HG03095 (cell line): Measurements from ENCODE around the gene ANKRD24.
"Not testable (repeated sequence)": the region's sequence is repeated elsewhere in the genome, so short reads cannot be mapped to it uniquely, and the experiment has no call there.

Experiments
- ATAC-seq: cut with Tn5 transposase; IDR thresholded peaks from one replicate; pipeline ENCODE4 v1.9.1; 2021; ENCODE audit warnings: moderate library complexity; ENCODE audit not compliant: unreplicated experiment

The ANKRD24 gene

DNA sequence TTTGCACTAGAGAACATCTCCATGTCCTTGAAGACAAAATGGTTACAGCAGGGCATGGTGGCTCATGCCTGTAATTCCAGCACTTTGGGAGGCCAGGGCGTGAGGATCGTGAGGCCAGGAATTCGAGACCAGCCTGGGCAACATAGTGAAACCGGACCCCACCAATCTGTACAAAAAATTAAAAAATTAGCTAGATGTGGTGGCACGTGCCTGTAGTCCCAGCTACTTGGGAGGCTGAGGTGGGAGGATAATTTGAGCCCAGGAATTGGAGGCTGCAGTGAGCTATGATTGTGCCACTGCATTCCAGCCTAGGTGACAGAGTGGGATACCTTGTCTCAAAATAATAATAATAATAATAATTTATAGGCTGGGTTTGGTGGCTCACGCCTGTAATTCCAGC lies 47.7 kb downstream of the ANKRD24 start:
- ATAC-seq, result not testable (repeated sequence)

DNA sequence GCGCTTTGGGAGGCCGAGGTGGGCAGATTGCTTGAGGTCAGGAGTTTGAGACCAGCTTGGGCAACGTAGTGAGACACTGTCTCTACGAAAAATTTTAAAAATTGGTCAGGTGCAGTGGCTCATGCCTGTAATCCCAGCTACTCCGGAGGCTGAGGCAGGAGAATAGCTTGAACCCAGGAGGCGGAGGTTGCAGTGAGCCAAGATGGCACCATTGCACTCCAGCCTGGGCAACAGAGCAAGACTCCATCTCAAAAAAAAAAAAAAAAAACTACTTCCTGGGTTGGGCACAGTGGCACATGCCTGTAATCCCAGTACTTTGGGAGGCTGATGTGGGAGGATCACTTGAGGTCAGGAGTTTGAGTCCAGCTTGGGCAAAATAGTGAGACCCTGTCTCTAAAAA lies 49.0 kb downstream of the ANKRD24 start:
- not testable (repeated sequence) for ATAC-seq

DNA sequence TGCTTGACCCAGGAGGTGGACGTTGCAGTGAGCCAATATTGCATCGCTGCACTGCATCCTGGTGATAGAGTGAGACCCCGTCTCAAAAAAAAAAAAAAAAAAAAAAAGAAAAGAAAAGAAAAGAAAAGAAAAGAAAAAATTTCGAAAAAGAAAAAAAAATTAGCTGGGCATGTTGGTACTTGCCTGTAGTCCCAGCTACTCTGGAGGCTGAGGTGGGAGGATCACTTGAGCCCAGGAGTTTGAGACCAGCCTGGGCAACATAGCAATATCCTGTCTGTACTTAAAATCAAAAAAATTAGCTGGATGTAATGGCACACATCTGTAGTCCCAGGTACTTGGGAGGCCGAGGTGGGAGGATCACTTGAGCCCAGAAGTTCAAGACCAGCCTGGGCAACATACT lies 49.6 kb downstream of the ANKRD24 start:
- not testable (repeated sequence) for ATAC-seq

- no peak for ATAC-seq
Measured at GRCh38 chr19:4232614-4233281, 50.3 kb downstream of the ANKRD24 start.

DNA sequence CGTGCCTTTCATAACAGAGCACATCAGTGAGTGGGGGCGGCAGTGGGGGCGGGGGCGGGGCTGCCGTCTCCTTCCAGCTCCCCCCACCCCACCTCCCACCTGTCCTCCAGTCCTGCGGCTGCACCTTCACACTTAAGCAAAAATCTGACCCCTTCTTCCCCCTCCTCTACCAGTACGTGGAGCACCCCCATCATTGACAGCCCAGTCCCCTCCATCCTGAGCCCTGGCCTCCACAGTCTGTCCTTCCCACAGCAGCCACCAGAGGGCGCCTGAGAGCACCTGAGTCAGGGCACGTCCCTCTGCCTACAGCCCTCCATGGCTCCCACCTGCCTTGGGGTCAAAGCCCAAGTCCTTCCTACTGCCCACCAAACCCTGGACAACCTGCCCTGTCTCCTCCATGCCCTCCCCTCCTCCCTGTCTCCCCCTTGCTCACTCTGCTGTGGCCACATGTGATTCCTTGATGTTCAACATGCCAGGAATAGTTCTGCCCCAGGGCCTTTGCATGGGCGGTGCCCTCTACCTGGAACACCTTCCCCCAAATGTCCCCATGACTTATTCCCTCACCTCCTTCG lies 50.9 kb downstream of the ANKRD24 start:
- ATAC-seq, result no peak

GRCh38 chr19:4234142-4234861 lies 51.8 kb downstream of the ANKRD24 start:
- ATAC-seq, result no peak

GRCh38 chr19:4234862-4235201 lies 52.3 kb downstream of the ANKRD24 start:
- no peak for ATAC-seq

- ATAC-seq, result not testable (repeated sequence)
Measured at GRCh38 chr19:4237510-4237909, 55.0 kb downstream of the ANKRD24 start.

DNA sequence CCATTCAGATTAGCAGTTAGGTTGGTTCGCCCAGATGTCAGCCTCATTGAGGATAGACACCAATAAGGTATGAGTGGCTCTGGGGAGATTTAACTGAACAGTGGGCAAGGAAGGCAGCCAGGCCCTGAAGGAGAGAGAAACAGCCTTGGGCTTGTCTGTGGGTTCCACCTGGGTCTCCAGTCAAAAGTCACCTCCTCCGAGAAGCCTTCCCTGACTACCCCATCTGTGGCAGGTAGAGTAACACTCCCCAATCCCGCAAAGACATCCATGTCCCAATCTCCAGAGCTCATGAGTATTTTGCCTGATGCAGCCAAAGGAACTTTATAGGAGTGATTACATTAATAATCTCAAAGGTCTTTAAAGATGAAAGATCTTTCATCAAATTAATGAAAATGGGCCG lies 56.3 kb downstream of the ANKRD24 start:
- ATAC-seq, result no peak

DNA sequence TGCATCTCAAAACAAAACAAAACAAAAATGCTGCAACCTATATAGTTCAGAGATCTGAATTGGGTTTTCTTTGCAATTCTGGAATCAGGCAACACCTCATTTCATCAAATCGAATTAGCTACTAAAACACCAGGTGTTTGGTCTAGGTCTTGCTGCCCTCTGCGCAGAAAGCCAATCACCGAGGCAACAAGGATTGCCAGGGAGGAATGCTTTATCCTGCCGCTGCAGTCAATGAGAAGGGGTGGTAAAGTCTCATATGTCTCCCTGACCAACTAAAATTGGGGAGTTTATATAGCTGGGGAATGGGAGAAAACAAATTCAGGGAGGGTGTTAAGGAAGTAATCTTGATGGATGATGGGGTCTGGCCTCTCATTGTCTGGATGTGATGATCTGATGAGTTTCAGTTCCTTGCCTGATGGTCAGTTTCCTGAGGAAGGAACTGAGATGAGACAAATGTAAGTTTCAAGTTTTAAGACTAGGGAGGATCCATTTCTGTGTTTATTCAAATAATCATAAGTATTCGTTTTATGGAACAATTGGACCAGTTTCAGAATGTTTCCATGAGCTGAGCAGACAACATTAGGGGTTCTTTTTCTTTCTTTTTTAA lies 59.4 kb downstream of the ANKRD24 start:
- ATAC-seq, result no peak

DNA sequence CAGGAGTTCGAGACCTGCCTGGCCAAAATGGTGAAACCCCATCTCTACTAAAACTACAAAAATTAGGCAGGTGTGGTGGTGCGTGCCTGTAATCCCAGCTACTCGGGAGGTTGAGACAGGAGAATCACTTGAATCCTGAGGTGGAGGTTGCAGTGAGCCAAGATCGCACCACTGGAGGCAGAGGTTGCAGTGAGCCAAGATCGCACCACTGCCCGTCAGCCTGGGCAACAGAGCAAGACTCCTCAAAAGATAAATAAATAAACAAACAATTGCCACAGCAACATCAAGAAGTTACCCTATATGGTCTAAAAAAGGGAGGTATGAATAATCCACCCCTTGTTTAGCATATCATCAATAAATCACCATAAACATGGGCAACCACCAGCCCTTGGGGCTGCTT lies 63.4 kb downstream of the ANKRD24 start:
- ATAC-seq, result not testable (repeated sequence)

GRCh38 chr19:4246767-4247593 lies 64.5 kb downstream of the ANKRD24 start, which contains the start of gene YJU2:
YJU2 (plus strand) TSS chr19:4247080; CDS start chr19:4247147, 67 bp downstream.
- peak; percentile 72 for ATAC-seq

DNA sequence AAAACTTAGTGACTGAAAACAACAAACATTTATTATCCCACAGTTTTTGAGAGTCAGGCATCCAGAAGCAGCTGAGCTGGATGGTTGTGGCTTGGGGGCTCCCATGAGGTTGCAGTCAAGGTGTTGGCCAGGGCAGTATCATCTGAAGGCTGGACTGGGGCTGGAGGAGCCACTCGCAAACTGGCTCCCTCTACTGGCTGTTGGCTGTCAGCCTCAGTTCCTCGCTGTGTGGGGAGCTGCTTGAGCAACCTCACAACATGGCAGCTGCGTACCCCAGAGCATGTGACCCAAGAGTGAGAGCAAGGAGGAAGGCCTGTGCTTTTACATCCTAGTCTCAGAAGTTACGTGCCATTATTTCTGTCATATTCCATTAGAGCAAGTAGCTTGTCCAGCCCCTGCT lies 74.1 kb downstream of the ANKRD24 start:
- ATAC-seq, result no peak

DNA sequence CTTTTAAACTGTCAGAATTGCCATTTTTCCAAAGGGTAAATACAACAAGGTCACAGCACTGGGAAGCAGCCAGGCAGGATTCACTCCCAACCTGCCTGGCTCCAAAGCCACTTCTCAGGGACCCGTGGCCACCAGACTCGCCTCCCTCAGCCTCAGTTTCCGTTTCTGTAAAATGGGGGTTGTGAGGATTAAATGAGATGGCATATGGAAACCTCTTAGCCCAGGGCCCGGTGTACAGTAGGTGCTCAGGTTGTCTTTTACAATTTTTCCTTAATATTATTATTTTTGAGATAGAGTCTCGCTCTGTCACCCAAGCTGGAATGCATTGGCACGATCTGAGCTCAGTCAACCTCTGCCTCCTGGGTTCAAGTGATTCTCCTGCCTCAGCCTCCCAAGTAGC lies 74.5 kb downstream of the ANKRD24 start:
- ATAC-seq, result no peak

DNA sequence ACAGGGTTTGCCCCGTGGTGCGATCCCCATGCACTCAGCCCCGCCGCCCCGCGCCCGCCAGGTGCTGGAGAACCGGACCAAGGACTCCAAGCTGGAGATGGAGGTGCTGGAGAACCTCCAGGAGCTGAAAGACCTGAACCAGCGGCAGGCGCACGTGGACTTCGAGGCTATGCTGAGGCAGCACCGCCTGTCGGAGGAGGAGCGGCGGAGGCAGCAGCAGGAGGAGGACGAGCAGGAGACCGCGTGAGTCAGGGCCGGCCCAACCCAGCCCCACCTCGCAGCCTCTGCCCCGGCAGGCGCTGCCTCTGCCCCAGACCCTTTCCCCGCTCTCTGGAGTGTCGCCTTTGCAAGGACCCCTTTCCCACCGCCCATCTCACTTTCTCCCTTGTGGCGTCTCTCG lies 75.7 kb downstream of the ANKRD24 start:
- ATAC-seq, result no peak

- no peak for ATAC-seq
Measured at GRCh38 chr19:4260613-4261191, 78.2 kb downstream of the ANKRD24 start.

- no peak for ATAC-seq
Measured at GRCh38 chr19:4264812-4265211, 82.3 kb downstream of the ANKRD24 start.

DNA sequence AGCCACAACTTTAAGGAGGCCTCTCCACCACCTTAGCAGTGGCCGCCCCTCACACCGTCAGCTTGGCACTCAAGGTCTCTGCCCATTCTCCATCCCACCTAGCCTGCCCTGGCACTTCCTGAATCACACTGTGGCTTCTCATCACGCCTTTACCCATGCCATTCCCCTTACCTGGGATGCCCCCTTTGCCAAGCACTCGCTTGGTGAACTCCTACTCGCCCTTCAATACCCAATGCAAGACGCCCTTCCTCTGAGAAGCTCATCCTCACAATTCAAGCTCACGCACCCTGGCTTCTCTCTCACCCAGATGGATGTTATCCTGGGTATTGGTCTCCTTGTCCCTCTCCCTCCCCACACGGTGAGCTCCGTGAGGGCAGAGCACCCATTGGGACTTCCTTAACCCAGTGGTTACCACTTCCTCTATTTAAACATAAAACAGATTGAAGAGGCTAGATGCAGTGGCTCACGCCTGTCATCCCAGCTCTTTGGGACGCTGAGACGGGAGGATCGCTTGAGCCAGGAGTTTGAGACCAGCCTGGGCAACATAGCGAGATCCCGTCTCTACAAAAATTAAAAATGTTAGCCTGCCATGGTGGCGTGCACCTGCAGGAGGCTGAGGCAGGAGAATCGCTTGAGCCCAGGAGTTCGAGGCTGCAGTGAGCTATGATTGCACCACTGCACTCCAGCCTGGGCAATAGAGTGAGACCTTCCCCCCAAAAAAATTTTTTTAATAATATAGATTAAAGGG lies 83.9 kb downstream of the ANKRD24 start:
- no peak for ATAC-seq

- no peak for ATAC-seq
Measured at GRCh38 chr19:4267101-4267900, 84.8 kb downstream of the ANKRD24 start.
